CD4-positive, alpha-beta T cell (primary cell): Measurements from ENCODE around the gene RRP1. TPM values are rescaled to one million over a fixed set of nuclear protein-coding genes. Genes with fewer than 3 reads are reported as not detected.

Experiments
- ATAC-seq: fragments of 200-7000 bp; cut with Tn5 transposase; one replicate; pipeline ENCODE4 v1.10.0; 2022; ENCODE audit warnings: mild to moderate bottlenecking; ENCODE audit not compliant: poor library complexity
- CTCF ChIA-PET: fragments of 350-600 bp; sonication (Branson Sonifier 250); formaldehyde crosslinking; loops from one replicate; lab custom pipeline; 2021; ENCODE audit warnings: antibody characterized with exemption, inconsistent platforms; lab: Charles Lee
- POLR2A ChIA-PET: fragments of 350-600 bp; sonication (Branson Sonifier 250); formaldehyde crosslinking; loops from one replicate; lab custom pipeline; 2021; ENCODE audit warnings: antibody characterized with exemption, inconsistent platforms; lab: Charles Lee
- DNase-seq, 14 experiments: peaks; one replicate each; pipeline ENCODE4 v3.0.0-alpha.2; 2013 to 2020; ENCODE audit warnings: mixed read lengths in 2 of 14
- H3K27ac ChIP-seq, 2 donors: one replicate each; pipeline versions ENCODE4 v1.5.1 to v1.7.0; 2013; ENCODE audit warnings: low read length in 2 of 2, low read depth in 1 of 2, mild to moderate bottlenecking in 1 of 2
- H3K27me3 ChIP-seq, 2 experiments: 1 replicate in 1 of 2; 2 replicates in 1 of 2; pipeline versions ENCODE4 v1.6.1 to v1.7.0; 2013; ENCODE audit warnings: low read length in 2 of 2, control low read depth in 1 of 2, mild to moderate bottlenecking in 1 of 2, moderate library complexity in 1 of 2; ENCODE audit not compliant: insufficient read depth in 2 of 2, control insufficient read depth in 1 of 2
- H3K36me3 ChIP-seq: one replicate; pipeline ENCODE4 v1.6.1; 2013; ENCODE audit warnings: low read length, control low read depth; ENCODE audit not compliant: insufficient read depth
- H3K4me1 ChIP-seq: one replicate; pipeline ENCODE4 v1.6.1; 2013; ENCODE audit warnings: low read length, control low read depth; ENCODE audit not compliant: insufficient read depth
- H3K4me3 ChIP-seq: one replicate; pipeline ENCODE4 v1.5.1; 2013; ENCODE audit warnings: mild to moderate bottlenecking, low read length, moderate library complexity
- H3K9me3 ChIP-seq, 2 experiments: 1 replicate in 1 of 2; 2 replicates in 1 of 2; pipeline versions ENCODE4 v1.6.1 to v1.7.0; 2013; ENCODE audit warnings: low read length in 2 of 2, mild to moderate bottlenecking in 2 of 2, control low read depth in 1 of 2, moderate library complexity in 1 of 2; ENCODE audit not compliant: control insufficient read depth in 1 of 2, insufficient read depth in 1 of 2
- H3K27ac Mint-ChIP-seq: one replicate; pipeline ENCODE4 v1.8.0; 2020; ENCODE audit warnings: mixed read lengths
- H3K27me3 Mint-ChIP-seq: one replicate; pipeline ENCODE4 v1.8.0; 2021; ENCODE audit warnings: mixed read lengths
- H3K36me3 Mint-ChIP-seq: one replicate; pipeline ENCODE4 v1.8.0; 2021; ENCODE audit warnings: low read depth, mixed read lengths
- H3K4me1 Mint-ChIP-seq: one replicate; pipeline ENCODE4 v1.8.0; 2021; ENCODE audit warnings: low read depth, mixed read lengths
- H3K4me3 Mint-ChIP-seq: one replicate; pipeline ENCODE4 v1.8.0; 2020; ENCODE audit warnings: mild to moderate bottlenecking, mixed read lengths
- H3K9me3 Mint-ChIP-seq: one replicate; pipeline ENCODE4 v1.8.0; 2020; ENCODE audit warnings: mixed read lengths
- CTCF ChIP-seq: fragments of 200-600 bp; IDR thresholded peaks from one replicate; pipeline ENCODE4 v1.8.0; 2022; ENCODE audit warnings: antibody characterized with exemption, mild to moderate bottlenecking
- intact Hi-C, 2 experiments: fragments of 100-400 bp; cut with DNase I in 1 of 2; cut with micrococcal nuclease in 1 of 2; formaldehyde crosslinking; loops; one replicate each; pipeline versions ENCODE4 v1.15.1 to v1.9.0; 2023 to 2025; cut with DNase I, micrococcal nuclease
- total RNA-seq, 174 experiments: library from RNA in 2 of 174; stranded (reverse) in 2 of 174; gene quantifications; one replicate each; pipeline ENCODE4 v1.2.3 and lab custom pipeline; 2021 to 2026

RRP1 gene
- total RNA-seq, 2 experiments from 2014 or later = 27.7 to 29.0 TPM

GRCh38 chr21:43829575-43830119 lies 40.3 kb downstream of the RRP1 start:
- ChIA-PET POLR2A (no interaction called here), CTCF (no interaction called here)
- H3K4me3 Mint-ChIP-seq = no peak overlapping the region
- H3K4me1 Mint-ChIP-seq = no peaks in the 10 kb centered on the region
- H3K27me3 Mint-ChIP-seq = peaks cover 14% of the 10 kb centered on the region
- intact Hi-C loops = loop anchor here in 1 of 2 experiments (2.0 kb wide), 1 partner anchor 21 kb away; no protein-coding TSS in a partner anchor
- no peaks in the 10 kb centered on the region for H3K9me3 Mint-ChIP-seq
- Histone ChIP-seq H3K4me3 (no peak overlapping the region), H3K27ac (no peak overlapping the region), H3K4me1 (no peaks in the 10 kb centered on the region), H3K9me3 (no peaks in the 10 kb centered on the region), H3K27me3 (peaks cover 0 to 11% of the 10 kb centered on the region in 2 experiments), H3K36me3 (no peaks in the 10 kb centered on the region)
- no peaks in the 10 kb centered on the region for H3K36me3 Mint-ChIP-seq
- no peak for ATAC-seq
- H3K27ac Mint-ChIP-seq = no peak overlapping the region
- no peak for TF ChIP-seq CTCF
- DNase-seq = no peak

- Mint-ChIP-seq H3K4me3 (no peak overlapping the region), H3K9me3 (no peaks in the 10 kb centered on the region), H3K27me3 (peaks cover 38% of the 10 kb centered on the region), H3K36me3 (no peaks in the 10 kb centered on the region), H3K4me1 (no peaks in the 10 kb centered on the region), H3K27ac (no peak overlapping the region)
- H3K36me3 ChIP-seq = no peaks in the 10 kb centered on the region
- no peak overlapping the region for H3K27ac ChIP-seq
- no peak for TF ChIP-seq CTCF
- H3K9me3 ChIP-seq = no peaks in the 10 kb centered on the region
- intact Hi-C loops = no loop called here
- ATAC-seq (no peak), DNase-seq (no peak)
- ChIA-PET CTCF (no interaction called here), POLR2A (no interaction called here)
- H3K4me1 ChIP-seq = peaks cover 5% of the 10 kb centered on the region
- no peak overlapping the region for H3K4me3 ChIP-seq
- peaks cover 19 to 20% of the 10 kb centered on the region in 2 experiments for H3K27me3 ChIP-seq
These were observed 42.8 kb downstream of the RRP1 start for GRCh38 chr21:43832158-43832550.

GRCh38 chr21:43832648-43833047 lies 43.3 kb downstream of the RRP1 start:
- Mint-ChIP-seq H3K4me1 (no peaks in the 10 kb centered on the region), H3K9me3 (no peaks in the 10 kb centered on the region), H3K4me3 (no peak overlapping the region), H3K27me3 (peaks cover 42% of the 10 kb centered on the region), H3K27ac (no peak overlapping the region), H3K36me3 (no peaks in the 10 kb centered on the region)
- CTCF ChIA-PET = no interaction called here
- POLR2A ChIA-PET = no interaction called here
- peaks cover 19 to 20% of the 10 kb centered on the region in 2 experiments for H3K27me3 ChIP-seq
- no peak overlapping the region for H3K4me3 ChIP-seq
- no peak for TF ChIP-seq CTCF
- H3K27ac ChIP-seq = no peak overlapping the region
- no peaks in the 10 kb centered on the region for H3K36me3 ChIP-seq
- no peaks in the 10 kb centered on the region for H3K9me3 ChIP-seq
- DNase-seq = no peak
- H3K4me1 ChIP-seq = peaks cover 5% of the 10 kb centered on the region
- intact Hi-C loops = no loop called here
- no peak for ATAC-seq
